HG03108 (cell line): ENCODE results near the gene GLS.
"Not testable (repeated sequence)": the region's sequence is repeated elsewhere in the genome, so short reads cannot be mapped to it uniquely, and the experiment has no call there.

ENCODE experiments used
- ATAC-seq: cut with Tn5 transposase; IDR thresholded peaks from one replicate; pipeline ENCODE4 v1.9.1; 2021; ENCODE audit warnings: moderate library complexity; ENCODE audit not compliant: unreplicated experiment

The GLS gene

GRCh38 chr2:190880378-190881083 is at the start of gene GLS:
Gene GLS (plus strand): TSS chr2:190880821. CDS start chr2:190881085, 264 bp downstream.
- peak; percentile 62 for ATAC-seq

DNA sequence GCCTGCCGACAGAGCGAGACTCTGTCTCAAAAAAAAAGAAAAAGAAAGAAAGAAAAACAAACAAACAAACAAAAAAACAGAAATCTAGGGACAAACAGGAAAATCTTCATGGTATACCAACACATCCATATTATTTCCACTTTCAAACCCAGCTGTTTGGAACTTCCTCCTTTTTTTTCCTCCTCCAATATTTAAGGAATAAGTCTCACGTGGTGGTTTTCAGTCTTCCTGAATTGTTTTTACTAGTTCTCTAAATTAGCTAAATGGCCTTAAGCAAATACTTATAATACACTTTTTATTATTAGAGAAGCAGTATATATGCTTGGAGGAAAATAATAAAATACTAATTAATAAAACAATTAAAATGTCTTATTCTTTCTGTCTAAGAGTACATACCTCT is 48.7 kb upstream of the GLS start:
- ATAC-seq, result no peak

GRCh38 chr2:190834890-190835208 is 45.8 kb upstream of the GLS start:
- ATAC-seq, result no peak

DNA sequence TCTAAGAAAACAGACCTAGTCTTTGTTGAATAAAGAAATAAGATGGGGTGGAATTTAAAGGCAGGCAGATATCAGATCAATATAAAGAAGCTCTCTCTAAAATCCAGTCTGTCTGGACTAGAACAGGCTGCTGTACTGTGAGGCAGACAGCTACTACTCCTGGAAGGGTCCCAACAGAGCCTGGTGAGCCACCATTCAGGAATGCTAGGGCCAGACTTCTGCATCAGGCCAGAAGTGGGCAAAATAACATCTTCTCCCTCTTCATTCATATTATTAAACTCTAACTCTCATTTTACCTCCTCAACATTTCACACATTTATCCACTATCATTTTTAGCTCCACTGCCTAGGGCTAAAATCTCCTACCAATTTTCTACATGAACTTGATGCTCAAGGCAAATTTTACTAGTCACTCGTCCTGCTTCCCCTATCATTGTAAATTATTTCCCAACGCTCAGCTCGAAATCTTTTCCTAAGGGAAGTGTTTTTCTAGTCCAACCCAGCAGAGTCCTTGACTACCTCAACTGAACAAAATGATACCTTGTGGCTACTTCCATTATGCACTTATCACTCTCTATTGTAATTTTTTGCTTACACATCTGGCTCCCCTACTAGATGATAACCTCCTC is 45.2 kb upstream of the GLS start:
- no peak for ATAC-seq

- ATAC-seq, result no peak
Observed at GRCh38 chr2:190836767-190837166, 43.9 kb upstream of the GLS start.

DNA sequence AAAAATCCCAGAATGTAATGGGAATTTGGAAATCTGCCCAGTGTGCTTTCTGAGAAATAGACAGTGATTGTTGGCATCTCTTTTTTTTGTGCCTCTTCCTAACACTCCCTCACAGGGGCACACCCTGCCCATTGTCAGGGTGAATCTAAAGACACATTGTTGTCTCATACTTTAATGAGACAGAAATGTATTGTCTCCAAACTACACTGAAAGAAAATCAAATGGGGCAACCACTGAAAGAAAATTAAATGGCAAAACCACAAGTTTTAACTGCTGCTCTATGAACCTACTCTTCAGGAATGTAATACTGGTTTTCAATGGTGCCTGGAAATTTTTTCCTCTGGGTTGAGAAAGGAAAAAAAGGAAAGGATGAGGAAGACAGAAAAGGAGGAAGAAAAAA is 43.2 kb upstream of the GLS start:
- no peak for ATAC-seq

- ATAC-seq, result no peak
Observed at GRCh38 chr2:190837952-190838361, 42.7 kb upstream of the GLS start.

DNA sequence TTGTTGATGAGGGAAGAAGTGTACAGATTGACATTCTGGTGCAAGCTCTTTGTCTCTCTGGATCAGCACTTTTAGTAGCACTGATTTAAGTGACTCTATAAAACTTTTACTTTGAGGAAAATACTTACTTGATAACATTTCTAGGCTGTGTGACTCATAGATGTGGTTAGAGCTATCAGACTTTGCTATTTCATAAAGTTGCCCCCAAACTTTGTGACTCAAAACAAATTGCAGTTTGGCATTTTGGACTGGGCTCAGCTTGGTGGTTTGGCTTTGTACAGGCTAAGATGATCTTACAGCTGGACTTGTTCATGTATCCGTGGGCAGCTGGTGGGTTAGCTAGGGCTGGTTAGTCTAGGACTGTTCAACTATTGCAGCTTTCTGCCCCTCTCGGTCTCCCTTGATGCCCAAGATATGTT is 42.1 kb upstream of the GLS start:
- no peak for ATAC-seq

- ATAC-seq, result no peak
Observed at GRCh38 chr2:190840569-190841172, 40.0 kb upstream of the GLS start.

- ATAC-seq, result no peak
Observed at GRCh38 chr2:190841707-190842505, 38.7 kb upstream of the GLS start.

- ATAC-seq, result no peak
Observed at GRCh38 chr2:190842606-190843104, 38.0 kb upstream of the GLS start.

DNA sequence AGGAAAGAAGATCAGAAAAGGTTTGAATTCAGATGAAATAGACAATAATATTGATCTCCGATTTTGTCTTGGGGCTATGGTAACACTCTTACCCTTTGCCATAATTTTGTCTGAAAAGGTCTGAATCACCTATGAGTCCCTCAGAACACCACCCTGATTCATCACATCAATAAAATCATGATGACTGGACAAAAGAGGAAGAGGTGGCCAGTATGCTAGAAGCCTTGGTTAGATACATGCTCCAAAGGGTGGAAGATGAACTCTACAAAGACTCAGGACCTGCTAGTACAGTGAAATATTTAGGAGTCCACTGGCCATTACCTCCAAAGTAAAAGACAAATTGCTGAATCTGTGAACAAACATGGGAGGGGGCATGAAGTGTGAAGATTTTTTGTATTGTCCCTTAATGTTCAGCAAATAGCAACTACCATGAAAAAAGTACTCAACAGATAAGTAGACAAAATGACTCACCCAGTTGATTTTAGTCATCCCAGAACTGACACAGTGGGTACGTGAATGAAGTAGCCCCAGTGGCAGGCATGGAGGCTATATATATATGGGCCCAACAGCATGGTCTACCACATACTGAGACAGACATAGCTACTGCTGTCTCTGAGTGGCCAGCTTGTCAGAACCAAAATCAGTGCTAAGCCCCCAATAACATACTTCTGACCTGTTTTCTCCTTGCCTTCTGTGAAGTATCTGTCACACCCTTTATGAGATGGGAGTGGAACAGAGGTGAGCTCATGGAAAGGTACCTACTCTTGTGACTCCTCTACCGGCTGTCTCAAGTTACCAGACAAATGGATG is 36.5 kb upstream of the GLS start:
- ATAC-seq, result peak; percentile 88

DNA sequence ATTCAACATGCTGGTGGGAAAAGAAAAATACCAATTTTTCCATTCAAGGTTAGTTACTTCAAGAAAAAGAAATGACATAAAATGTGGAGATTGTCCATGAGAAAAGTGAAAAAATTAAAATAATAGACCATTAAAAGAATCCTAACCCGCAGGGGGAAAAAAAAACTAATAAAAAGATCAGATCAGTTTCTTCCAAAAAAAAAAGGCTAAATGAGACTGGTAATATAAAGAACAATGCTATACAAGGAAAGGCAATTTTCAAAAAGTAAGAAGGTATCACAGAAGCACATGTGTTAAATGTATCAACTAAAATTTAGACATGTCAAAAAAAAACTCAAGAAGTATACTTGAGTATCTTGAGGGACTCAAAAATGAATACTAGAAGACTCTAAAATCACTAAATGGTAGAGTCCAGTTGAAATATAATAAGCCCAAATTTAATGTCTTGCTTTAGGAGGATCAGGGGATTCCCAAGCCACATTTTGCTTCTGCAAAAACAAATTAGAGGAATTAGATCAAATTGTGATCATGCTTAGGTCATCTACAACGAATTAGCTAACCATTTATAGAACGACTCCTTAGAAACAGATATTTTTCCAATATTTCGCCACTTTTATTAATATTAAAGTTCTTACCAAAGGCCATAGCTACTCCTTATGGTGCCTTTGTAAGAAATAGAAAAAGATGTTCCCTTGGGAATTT is 35.8 kb upstream of the GLS start:
- no peak for ATAC-seq

DNA sequence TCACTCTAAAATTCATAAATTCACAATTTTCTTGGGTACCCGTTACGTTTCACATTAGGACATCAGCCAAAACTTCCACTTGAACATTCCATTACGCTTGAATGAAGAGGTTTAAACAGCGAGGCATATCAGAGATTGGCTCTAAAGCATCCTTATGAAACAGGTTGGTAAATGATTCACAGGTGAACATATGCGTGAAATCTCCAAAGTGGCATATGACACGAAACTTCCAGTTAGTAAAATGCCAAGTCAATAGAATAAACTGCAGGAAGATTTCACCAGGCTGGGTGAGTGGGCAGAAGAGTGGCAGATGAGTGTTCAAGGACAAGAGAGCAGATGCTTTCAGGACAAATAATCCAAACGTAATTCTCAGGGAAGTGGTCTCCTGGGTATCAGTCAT is 33.9 kb upstream of the GLS start:
- no peak for ATAC-seq

DNA sequence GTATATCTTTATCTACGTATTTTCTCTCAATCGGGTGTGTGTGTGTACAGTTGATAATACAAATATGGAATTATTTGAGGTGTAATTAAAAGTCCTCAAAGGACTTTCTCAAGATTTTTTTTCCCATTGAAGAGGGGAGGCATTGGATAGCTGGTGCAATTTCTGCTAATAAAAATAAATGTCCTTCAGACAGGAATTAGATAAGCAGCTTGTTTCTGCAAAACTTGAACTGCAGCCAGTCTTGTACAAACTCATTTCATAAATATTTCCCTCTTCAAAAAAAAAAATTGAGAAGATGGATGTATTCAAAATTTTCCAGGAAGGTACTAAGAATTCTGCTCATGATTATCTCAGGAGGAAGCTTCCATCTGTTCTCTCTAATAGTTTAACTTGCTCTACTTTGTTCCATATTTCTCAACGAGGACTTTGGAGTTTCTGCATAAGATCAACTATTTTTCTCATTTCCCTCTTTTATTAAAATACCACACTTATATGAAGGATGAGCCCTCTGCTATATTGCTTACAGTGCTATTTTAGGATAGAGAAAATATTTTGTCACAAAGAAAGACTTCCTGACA is 33.0 kb upstream of the GLS start:
- no peak for ATAC-seq

GRCh38 chr2:190849774-190850173 is 30.8 kb upstream of the GLS start:
- ATAC-seq, result no peak

DNA sequence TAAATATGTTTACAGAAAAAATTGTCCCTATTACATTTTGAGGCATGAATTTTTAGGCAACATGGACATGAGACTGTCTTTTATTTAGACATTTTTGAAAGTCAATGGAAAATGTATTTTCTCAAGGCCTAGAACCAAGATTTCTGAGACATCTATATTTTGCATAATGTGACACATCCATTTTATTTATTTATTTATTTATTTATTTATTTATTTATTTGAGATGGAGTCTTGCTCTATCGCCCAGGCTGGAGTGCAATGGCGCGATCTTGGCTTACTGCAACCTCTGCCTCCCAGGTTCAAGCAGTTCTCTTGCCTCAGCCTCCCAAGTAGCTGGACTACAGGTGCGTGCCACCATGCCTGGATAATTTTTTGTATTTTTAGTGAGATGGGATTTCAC is 27.6 kb upstream of the GLS start:
- not testable (repeated sequence) for ATAC-seq

DNA sequence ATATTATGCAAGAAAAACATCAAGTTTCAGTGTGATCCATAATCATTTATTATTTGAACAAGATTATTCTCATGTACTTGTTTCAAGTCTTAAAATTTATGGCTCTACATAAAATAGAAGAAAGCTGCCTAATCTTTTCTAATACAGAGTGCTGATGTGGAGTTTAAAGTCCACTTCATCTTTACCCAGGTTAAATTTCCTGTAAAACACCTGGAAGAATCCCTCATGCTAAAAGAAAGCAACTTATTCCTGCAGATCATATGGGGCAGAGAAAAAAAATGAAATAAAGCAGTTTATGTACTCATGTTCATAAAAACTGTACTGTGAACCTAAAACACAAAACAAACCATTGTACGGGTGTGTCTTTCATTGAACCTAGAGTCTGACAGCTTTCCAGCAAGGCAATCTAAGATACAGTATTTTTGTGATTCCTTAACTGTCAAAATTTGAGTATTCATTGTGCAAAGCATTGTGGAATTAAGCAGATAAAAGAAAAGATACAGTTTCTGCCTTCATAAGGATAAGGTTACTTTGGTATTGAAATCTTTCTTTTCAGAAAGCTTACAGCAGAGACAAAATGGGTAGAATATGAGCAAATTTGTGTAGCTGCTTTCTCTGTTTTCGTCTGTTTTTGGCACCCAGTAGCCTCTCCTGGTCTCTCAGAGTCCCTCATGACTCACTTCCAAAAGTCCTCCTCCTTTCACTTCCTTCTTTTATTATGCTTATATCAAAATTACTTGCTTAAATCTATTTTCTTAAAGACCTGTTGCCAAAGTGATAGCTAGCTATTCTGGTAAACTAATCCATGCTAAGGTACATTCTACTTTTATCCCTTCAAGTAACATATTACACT is 26.9 kb upstream of the GLS start:
- ATAC-seq, result no peak

GRCh38 chr2:190854726-190855125 is 25.9 kb upstream of the GLS start:
- ATAC-seq, result no peak
